Astrocyte of the spinal cord (primary cell): ENCODE data around the gene RNF152.

ENCODE experiments used
- DNase-seq: peaks from one replicate; pipeline ENCODE4 v3.0.0; 2011; ENCODE audit warnings: low read depth, low spot score
- H3K4me3 ChIP-seq: 2 replicates; pipeline ENCODE4 v1.5.1; 2011; ENCODE audit warnings: low read depth, mild to moderate bottlenecking, low read length, moderate library complexity
- CTCF ChIP-seq: IDR thresholded peaks from 2 replicates; pipeline ENCODE4 v1.5.1; 2012; ENCODE audit warnings: low read depth, mild to moderate bottlenecking, low read length, inconsistent platforms
- in situ Hi-C: cut with HindIII; loops from 2 replicates; pipeline ENCODE4 v1.10.0; 2017; ENCODE audit warnings: low sequenced_read_pairs

RNF152 gene

DNA sequence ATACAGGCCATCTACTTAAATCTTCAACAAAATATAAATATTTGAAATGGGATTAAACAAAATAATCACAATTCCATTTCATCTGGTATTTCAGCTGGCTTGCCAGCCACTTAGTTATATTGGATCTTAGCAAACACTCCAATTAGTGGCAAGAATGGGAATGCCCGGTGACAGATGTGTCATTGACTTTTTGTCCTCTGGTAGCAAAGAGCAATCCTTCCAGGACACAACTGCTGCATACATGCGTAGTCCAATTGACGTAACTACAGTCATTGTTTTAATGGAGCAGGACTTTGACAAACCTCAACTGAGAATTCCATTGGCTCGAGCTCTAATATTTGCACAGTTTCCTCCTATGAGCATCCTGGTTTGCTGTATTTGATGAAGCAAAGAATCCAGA is 69.9 kb downstream of the RNF152 start:
- in situ Hi-C loops: no loop called here
- no peak overlapping the region for H3K4me3 ChIP-seq
- DNase-seq: no peak
- TF ChIP-seq CTCF: no peak

DNA sequence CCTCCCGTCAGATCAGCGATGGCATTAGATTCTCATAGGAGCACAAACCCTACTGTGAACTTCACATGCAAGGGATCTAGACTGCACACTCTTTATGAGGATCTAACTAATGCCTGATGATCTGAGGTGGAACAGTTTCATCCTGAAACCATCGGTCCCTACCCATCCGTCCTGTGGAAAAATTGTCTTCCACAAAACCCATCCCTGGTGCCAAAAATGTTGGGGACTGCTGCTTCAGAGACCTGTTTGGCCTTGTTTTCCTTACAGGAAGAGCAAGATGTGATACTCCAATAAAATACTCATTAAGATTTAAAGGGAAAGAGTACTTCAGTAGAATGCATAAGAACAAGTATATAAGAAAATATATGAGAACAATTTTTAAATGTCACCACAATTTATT is 71.1 kb downstream of the RNF152 start:
- H3K4me3 ChIP-seq: no peak overlapping the region
- in situ Hi-C loops: no loop called here
- DNase-seq: no peak
- no peak for TF ChIP-seq CTCF

- H3K4me3 ChIP-seq: no peak overlapping the region
- TF ChIP-seq CTCF: no peak
- no peak for DNase-seq
- in situ Hi-C loops: no loop called here
Observed at GRCh38 chr18:61820882-61821281, 71.9 kb downstream of the RNF152 start.

GRCh38 chr18:61817086-61817485 is 75.7 kb downstream of the RNF152 start:
- TF ChIP-seq CTCF: no peak
- in situ Hi-C loops: no loop called here
- no peak overlapping the region for H3K4me3 ChIP-seq

DNA sequence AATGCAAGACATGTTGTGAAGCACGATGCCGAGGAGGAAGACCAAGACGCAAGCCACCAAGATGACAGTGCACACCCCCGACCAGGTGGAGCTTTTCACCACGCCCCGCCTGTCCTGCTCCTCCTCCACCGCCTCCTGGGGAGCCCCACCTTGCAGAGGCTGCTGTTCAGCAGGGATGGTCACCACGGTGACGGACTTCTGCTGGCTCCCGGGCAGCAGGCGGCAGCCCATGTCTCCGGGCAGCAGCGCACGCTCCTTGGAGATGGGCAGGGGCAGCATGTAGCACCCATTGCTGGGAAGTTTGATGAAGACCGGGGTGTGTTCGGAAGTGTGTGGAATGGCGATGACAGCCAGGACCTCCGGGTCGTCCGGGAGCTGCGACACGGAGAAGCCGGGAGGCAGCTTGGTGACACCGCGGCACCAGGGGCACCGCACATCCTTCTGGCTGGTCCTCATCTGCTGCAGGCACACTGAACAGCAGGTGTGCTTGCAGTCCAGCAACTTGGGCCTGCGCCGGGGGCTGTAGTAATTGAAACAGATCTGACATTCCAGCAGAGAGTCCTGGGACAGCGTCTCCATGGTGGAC is 76.8 kb downstream of the RNF152 start:
- in situ Hi-C loops: no loop called here
- no peak for TF ChIP-seq CTCF
- no peak for DNase-seq
- H3K4me3 ChIP-seq: no peak overlapping the region

More at GRCh38 chr18:61817086-61817485, 75.7 kb downstream of the RNF152 start:
- no peak for DNase-seq

- TF ChIP-seq CTCF: no peak
- no peak for DNase-seq
- in situ Hi-C loops: no loop called here
- no peak overlapping the region for H3K4me3 ChIP-seq
Observed at GRCh38 chr18:61808286-61808685, 84.5 kb downstream of the RNF152 start.

DNA sequence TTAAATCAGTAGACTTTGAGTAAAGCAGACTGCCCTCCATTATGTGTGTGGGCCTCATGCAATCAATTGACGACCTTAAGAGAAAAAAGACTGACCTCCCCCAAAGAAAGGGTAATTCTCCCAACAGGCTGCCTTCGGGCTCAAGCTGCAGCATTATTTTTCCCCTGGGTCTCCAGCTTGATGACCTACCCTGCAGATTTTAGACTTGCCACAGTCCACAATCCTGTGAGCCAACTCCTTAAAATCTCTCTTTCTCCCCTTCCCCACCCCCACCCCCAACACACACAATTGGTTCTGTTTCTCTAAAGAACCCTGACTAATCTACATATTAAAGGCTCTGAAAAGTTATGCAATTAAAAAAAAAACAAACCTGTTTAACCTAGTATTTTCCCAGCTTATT is 89.4 kb downstream of the RNF152 start:
- H3K4me3 ChIP-seq: no peak overlapping the region
- in situ Hi-C loops: no loop called here
- no peak for TF ChIP-seq CTCF
- DNase-seq: no peak
